HCT116 (cell line): Measurements from ENCODE around the gene SSTR3. TPM values are rescaled to one million over a fixed set of nuclear protein-coding genes. Genes with fewer than 3 reads are reported as not detected.

ENCODE experiments used
- ATAC-seq: fragments of 200-7000 bp; cut with Tn5 transposase; 2 replicates; pipeline ENCODE4 v1.9.1; 2020; ENCODE audit warnings: mild to moderate bottlenecking, moderate library complexity
- BruUV-seq: library from RNA; stranded (reverse); fragments of 400-500 nt; replicated peaks from 2 replicates; lab custom pipeline; 2021; lab: Mats Ljungman, UMichigan
- CTCF ChIA-PET: fragments of 300-600 bp; sonication (Branson Sonifier 250); formaldehyde crosslinking; loops from one replicate; lab custom pipeline; 2021; ENCODE audit warnings: antibody characterized with exemption; lab: Charles Lee
- POLR2A ChIA-PET: fragments of 300-600, 350-600 bp; sonication (Branson Sonifier 250); formaldehyde crosslinking; loops from one replicate; lab custom pipeline; 2021; ENCODE audit warnings: antibody characterized with exemption; lab: Charles Lee
- RAD21 ChIA-PET, 2 experiments: fragments of 300-600 bp; sonication (Branson Sonifier 250); formaldehyde crosslinking; loops; one replicate each; lab custom pipeline; 2023; ENCODE audit warnings: low total read pairs in 2 of 2; ENCODE audit not compliant: uncharacterized antibody in 2 of 2, unreplicated experiment in 2 of 2, low non-redundant PET in 1 of 2; lab: Charles Lee
- DNase-seq: peaks from one replicate; pipeline ENCODE4 v3.0.0-alpha.2; 2010; ENCODE audit warnings: low read depth, low spot score
- H2AFZ ChIP-seq: fragments of 200-600 bp; shearing (Covaris generic), sonication (generic); 2 replicates; pipeline ENCODE4 v1.6.1; 2017; ENCODE audit warnings: low read depth, mixed run types, mixed read lengths, antibody characterized with exemption, low read length; ENCODE audit not compliant: poor library complexity, severe bottlenecking
- H3K27ac ChIP-seq: 2 replicates; pipeline ENCODE4 v1.5.1; 2012; ENCODE audit warnings: low read depth, low read length
- H3K27me3 ChIP-seq: fragments of 200-600 bp; sonication (generic); 2 replicates; pipeline ENCODE4 v1.6.1; 2016; ENCODE audit warnings: mixed run types, low read length, mixed read lengths; ENCODE audit not compliant: insufficient read depth
- H3K36me3 ChIP-seq, 2 experiments: fragments of 200-500 bp in 1 of 2; fragments of 200-600 bp in 1 of 2; sonication (Bioruptor generic) in 1 of 2; sonication (generic) in 1 of 2; 2 replicates each; pipeline versions ENCODE4 v1.5.1 to v1.6.1; 2014 to 2016; ENCODE audit warnings: low read length in 2 of 2, inconsistent platforms in 1 of 2, mixed read lengths in 1 of 2, mixed run types in 1 of 2; ENCODE audit not compliant: insufficient read depth in 2 of 2, control insufficient read depth in 1 of 2
- H3K4me1 ChIP-seq, 2 experiments: fragments of 200-600 bp in 1 of 2; sonication (generic) in 1 of 2; 2 replicates each; pipeline versions ENCODE4 v1.5.1 to v1.6.1; 2012 to 2017; ENCODE audit warnings: low read length in 2 of 2, inconsistent platforms in 1 of 2, mild to moderate bottlenecking in 1 of 2, mixed read lengths in 1 of 2, mixed run types in 1 of 2, moderate library complexity in 1 of 2; ENCODE audit not compliant: insufficient read depth in 2 of 2, control insufficient read depth in 1 of 2
- H3K4me2 ChIP-seq: fragments of 200-600 bp; sonication (generic); 2 replicates; pipeline ENCODE4 v1.6.1; 2017; ENCODE audit warnings: mixed run types, low read length, mixed read lengths
- H3K4me3 ChIP-seq, 2 experiments: fragments of 200-600 bp in 1 of 2; sonication (generic) in 1 of 2; replicated peaks in 1 of 2; 2 replicates each; pipeline ENCODE4 v1.5.1; 2011 to 2016; ENCODE audit warnings: low read length in 2 of 2, control low read depth in 1 of 2, low read depth in 1 of 2, mild to moderate bottlenecking in 1 of 2, mixed read lengths in 1 of 2, mixed run types in 1 of 2
- H3K79me2 ChIP-seq: fragments of 200-600 bp; sonication (generic); 2 replicates; pipeline ENCODE4 v1.6.1; 2017; ENCODE audit warnings: mild to moderate bottlenecking, mixed run types, low read length, moderate library complexity, mixed read lengths; ENCODE audit not compliant: insufficient read depth
- H3K9ac ChIP-seq: fragments of 200-600 bp; sonication (generic); 2 replicates; pipeline ENCODE4 v1.6.1; 2016; ENCODE audit warnings: low read length, mixed read lengths
- H3K9me2 ChIP-seq: fragments of 200-600 bp; sonication (generic), shearing (Covaris generic); 2 replicates; pipeline ENCODE4 v1.6.1; 2017; ENCODE audit warnings: mixed run types, mild to moderate bottlenecking, moderate library complexity; ENCODE audit not compliant: insufficient read depth
- H3K9me3 ChIP-seq, 2 experiments: fragments of 200-500 bp in 1 of 2; fragments of 200-600 bp in 1 of 2; sonication (Bioruptor generic) in 1 of 2; sonication (generic) in 1 of 2; 2 replicates each; pipeline ENCODE4 v1.6.1; 2014 to 2017; ENCODE audit warnings: low read length in 2 of 2, mixed read lengths in 2 of 2, inconsistent platforms in 1 of 2, low read depth in 1 of 2, mild to moderate bottlenecking in 1 of 2, mixed run types in 1 of 2, moderate library complexity in 1 of 2; ENCODE audit not compliant: control insufficient read depth in 1 of 2, insufficient read depth in 1 of 2
- H4K20me1 ChIP-seq: fragments of 200-600 bp; sonication (generic), shearing (Covaris generic); 2 replicates; pipeline ENCODE4 v1.6.1; 2017; ENCODE audit warnings: mixed run types, mild to moderate bottlenecking, moderate library complexity; ENCODE audit not compliant: insufficient read depth
- ATF3 ChIP-seq: IDR thresholded peaks from 2 replicates; pipeline ENCODE4 v1.6.1; 2012
- EZH2phosphoT487 ChIP-seq: fragments of 200-600 bp; IDR thresholded peaks from 2 replicates; pipeline ENCODE4 v1.6.1; 2018; ENCODE audit warnings: antibody characterized with exemption, borderline replicate concordance
- JUND ChIP-seq: IDR thresholded peaks from 2 replicates; pipeline ENCODE4 v1.6.1; 2012
- MAX ChIP-seq: IDR thresholded peaks from 2 replicates; pipeline ENCODE4 v1.6.1; 2012
- POLR2A ChIP-seq: IDR thresholded peaks from 2 replicates; pipeline ENCODE4 v1.7.0; 2011; ENCODE audit warnings: borderline replicate concordance; ENCODE audit not compliant: insufficient read depth, insufficient read length; ENCODE audit errors: extremely low read depth
- POLR2AphosphoS5 ChIP-seq: IDR thresholded peaks from 2 replicates; pipeline ENCODE4 v1.6.1; 2011; ENCODE audit warnings: mild to moderate bottlenecking, low read depth, low read length, moderate library complexity
- RAD21 ChIP-seq: IDR thresholded peaks from 2 replicates; pipeline ENCODE4 v1.6.1; 2012; ENCODE audit warnings: low read depth, mild to moderate bottlenecking
- SIN3A ChIP-seq: IDR thresholded peaks from 2 replicates; pipeline ENCODE4 v1.6.1; 2012; ENCODE audit warnings: low read depth
- SP1 ChIP-seq: IDR thresholded peaks from 2 replicates; pipeline ENCODE4 v1.6.1; 2012; ENCODE audit warnings: low read depth
- SRF ChIP-seq: IDR thresholded peaks from 2 replicates; pipeline ENCODE4 v1.6.1; 2012; ENCODE audit warnings: low read depth
- TCF7L2 ChIP-seq: IDR thresholded peaks from 2 replicates; pipeline ENCODE4 v1.7.0; 2011; ENCODE audit warnings: borderline replicate concordance, inconsistent platforms; ENCODE audit not compliant: insufficient read depth, insufficient read length; ENCODE audit errors: extremely low read depth
- intact Hi-C: fragments of 100-400 bp; cut with micrococcal nuclease; formaldehyde crosslinking; loops from 2 replicates; pipeline ENCODE4 v1.10.0; 2022
- total RNA-seq: library from RNA; stranded (reverse); gene quantifications from one replicate; pipeline ENCODE4 v1.2.1, GENCODE V29; 2021; ENCODE audit not compliant: unreplicated experiment

Gene SSTR3
- total RNA-seq, 1 experiment from 2014 or later: not detected

- Histone ChIP-seq H2AFZ (no peak overlapping the region), H3K27me3 (no peaks in the 10 kb centered on the region), H3K9me2 (no peaks in the 10 kb centered on the region), H3K9me3 (no peaks in the 10 kb centered on the region), H3K36me3 (no peaks in the 10 kb centered on the region), H3K4me1 (no peaks in the 10 kb centered on the region), H3K27ac (no peak overlapping the region; the same call in 1 of the 2 replicates), H3K4me3 (no peak overlapping the region), H4K20me1 (no peaks in the 10 kb centered on the region), H3K9ac (no peak overlapping the region), H3K4me2 (no peak overlapping the region), H3K79me2 (no peaks in the 10 kb centered on the region)
- ChIA-PET RAD21 (no interaction called here), CTCF (no interaction called here), POLR2A (no interaction called here)
- no peak for TF ChIP-seq ATF3
- no peak for TF ChIP-seq POLR2AphosphoS5
- TF ChIP-seq TCF7L2: no peak
- no peak for TF ChIP-seq POLR2A
- no peak for TF ChIP-seq SP1
- no peak for TF ChIP-seq JUND
- no peak for TF ChIP-seq MAX
- TF ChIP-seq EZH2phosphoT487: no peak
- no peak for TF ChIP-seq RAD21
- no peak for TF ChIP-seq SRF
- TF ChIP-seq SIN3A: no peak
- no TSS peak for BruUV-seq
- intact Hi-C loops: no loop called here
- DNase-seq (no peak), ATAC-seq (no peak)
Observed at GRCh38 chr22:37206841-37207821, 5.1 kb downstream of the SSTR3 start.
